CD4-positive, alpha-beta T cell treated with Interleukin-4 for 1 hour (primary cell): ENCODE results near the gene PDGFC.
"Not testable (repeated sequence)": the region's sequence is repeated elsewhere in the genome, so short reads cannot be mapped to it uniquely, and the experiment has no call there.

Source experiments
- DNase-seq, 2 donors: peaks; one replicate each; pipeline ENCODE4 v3.0.0-alpha.2; 2020 to 2022

Gene PDGFC

DNA sequence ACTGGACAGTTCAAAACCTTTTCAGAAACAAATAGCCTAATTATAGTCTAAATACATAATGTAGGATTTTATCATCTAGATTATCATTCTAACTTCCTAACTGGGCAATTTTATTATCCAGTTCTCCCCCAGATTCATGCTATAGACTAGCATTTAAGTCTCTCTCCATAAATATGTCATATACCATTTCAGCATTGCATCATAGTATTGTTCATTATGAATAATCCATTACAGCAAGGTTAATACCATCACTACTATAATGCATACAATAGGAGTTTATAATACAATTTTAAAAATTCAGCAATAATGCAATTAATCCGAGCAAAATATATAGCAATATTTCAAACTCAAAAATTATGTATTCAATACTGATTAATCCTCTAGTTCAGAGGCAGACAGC lies 77.4 kb downstream of the PDGFC start:
- DNase-seq = no peak

DNA sequence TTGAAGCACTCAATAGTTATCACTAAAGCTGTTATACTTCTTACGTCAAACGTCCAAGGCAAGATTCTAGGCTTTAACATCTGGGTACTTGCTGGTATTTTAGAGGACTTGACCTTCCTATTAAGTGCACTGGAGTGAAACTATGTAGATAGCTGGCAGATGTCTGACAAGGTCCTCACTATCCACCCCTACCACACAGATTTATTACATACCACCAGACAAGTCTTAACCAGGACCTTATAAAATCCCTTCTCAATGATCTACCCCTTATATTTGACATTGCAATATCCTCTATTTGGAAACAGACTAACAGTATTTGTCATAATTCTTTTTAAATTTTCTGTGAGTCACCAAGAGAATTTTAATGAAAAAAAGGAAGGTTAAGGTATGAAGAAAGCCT lies 78.8 kb downstream of the PDGFC start:
- no peak for DNase-seq

DNA sequence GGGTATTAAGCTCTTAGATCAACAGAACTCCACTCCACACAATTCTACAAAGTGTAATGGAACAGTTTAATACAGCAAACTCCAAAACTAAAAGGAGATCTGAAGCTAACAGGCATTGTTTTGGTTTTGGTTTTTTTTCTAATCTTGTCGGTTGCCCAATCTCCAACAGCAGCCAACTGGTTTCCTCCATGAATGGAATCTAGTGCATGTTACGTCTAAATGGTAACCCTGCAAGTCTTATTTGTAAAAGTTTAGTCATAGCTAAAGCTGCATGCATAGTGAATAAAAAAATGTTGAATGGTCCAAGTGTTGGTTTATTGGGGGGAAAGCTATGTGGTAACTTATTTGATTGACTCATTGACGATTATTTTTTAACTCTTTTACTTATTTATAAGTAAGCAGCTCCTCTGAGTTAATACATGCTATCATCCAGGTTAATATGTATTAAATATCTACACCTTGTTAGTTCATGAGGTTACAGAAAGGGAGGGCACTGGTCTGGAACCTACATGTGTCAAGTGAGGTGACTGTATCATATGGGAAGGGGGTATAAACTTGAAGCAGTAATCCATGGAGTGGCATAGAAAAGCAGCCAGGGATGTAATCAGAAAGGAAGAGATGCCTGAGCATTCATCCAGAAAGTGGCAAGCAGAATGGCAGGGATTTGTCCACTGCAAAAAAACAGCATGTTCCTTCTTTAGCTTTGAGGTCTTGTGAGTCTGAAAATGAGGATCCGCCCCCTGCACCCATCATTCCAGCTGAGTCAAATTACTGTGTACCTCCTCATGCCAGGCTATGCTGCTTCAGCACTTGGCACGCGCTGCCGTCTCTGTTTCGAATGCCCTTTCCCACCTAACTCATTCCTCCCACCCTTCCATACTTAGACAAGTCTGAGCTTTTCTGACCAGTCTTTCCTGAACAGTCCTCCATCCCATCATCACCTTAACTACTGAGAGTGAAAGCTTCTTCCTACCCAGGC lies 81.7 kb downstream of the PDGFC start:
- DNase-seq = no peak

DNA sequence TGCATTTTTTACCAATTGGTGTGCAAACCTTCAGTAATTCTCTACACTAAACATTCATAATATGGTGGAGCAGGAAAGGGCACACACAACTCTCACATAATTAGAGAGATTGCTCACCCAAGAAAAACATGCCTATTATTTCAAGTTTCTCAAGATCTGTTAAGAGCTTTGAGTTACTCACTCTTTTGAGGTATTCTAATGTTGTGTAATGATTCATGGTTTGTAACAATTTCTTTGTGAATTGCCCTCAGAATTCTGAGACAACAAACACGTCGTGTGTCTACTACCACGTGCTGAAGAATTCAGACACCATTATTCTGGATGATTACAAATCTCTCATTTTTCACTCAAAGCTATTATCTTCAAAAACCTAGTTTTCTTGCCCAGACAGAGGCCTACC lies 82.8 kb downstream of the PDGFC start:
- DNase-seq = no peak

DNA sequence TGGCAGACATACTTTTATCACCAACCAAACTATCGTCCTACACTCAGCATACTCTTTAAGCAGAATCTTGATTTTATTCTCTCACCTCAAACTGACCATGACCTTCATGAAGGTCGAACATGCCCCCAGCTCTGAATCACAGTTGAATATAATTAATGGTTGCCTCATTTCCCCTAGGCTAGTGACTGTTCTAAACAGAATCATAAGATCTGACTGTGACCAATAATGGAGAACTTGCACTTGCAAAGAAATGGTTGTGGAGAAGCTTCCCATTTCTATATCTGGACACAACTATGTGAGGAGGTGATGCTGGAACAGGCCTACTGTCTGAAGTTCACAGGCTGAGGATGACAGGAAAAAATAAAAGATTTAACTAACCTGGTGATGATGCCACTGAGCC lies 85.1 kb downstream of the PDGFC start:
- DNase-seq = no peak

DNA sequence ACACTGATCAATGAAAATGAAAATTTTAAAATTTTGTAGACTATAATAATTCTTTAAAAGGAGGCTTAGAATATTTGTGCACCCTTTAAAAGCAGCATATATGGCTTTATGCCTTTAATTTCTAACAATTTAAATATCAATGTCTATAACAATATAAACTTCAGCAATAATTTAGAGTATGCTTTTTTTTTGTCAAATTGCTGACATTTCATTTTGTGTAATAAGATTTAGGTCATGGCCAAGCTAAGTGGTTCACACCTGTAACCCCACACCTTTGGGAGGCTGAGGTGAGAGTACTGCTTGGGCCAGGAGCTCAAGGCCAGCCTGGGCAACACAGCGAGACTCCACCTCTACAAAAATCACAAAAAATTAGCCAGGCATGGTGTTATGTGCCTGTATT lies 86.2 kb downstream of the PDGFC start:
- DNase-seq = no peak

DNA sequence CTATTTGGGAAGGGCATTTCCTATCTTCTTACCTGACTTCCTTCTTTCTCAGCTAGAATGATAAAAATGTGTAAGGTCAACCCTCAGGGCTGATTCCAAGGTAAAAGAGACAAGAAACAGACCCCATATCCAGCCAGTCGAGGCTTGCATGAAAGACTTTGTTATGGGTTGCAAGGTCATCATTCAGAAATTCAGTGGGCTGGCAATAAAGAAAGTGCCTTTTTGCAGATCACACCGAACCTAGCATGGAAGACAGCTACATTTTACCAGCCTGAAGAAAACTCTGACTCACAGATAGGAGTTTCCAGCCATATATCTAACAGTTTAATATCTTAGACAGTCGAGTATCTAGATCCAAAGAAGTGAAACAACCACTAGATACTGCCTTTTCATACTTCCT lies 87.4 kb downstream of the PDGFC start:
- no peak for DNase-seq

DNA sequence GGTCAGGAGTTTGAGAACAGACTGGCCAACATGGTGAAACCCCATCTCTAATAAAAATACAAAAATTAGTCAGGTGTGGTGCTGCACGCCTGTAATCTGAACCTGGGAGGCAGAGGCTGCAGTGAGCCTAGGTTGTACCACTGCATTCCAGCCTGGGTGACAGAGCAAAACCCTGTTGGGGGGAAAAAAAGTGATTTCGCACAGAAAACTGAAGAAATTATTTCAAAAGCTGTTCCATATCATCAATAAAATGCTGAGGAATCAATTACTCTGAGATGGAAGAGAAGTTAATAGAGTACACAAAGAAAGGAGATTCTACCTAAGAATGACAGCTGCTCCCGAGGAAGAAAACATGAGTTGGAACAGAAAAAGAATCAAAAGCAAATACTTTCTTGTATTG lies 95.9 kb downstream of the PDGFC start:
- no peak for DNase-seq

DNA sequence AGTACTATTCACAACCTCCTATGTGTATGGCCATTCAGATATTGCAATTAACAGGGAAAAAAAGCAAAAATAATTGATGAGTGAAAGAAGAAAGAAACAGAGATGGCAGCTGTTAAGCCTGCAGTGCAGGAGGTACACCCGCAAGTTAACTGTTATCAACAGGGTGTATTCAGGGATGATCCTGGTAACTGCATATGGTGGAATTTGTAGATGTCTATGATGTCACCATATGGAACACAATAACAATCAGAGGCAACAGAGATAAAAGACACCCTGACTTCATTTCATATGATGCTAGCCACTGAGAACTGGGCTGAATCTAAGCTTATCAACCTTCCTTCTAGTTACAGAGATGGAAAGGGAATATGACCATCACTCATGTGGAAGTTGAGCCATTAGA lies 96.5 kb downstream of the PDGFC start:
- DNase-seq = no peak

DNA sequence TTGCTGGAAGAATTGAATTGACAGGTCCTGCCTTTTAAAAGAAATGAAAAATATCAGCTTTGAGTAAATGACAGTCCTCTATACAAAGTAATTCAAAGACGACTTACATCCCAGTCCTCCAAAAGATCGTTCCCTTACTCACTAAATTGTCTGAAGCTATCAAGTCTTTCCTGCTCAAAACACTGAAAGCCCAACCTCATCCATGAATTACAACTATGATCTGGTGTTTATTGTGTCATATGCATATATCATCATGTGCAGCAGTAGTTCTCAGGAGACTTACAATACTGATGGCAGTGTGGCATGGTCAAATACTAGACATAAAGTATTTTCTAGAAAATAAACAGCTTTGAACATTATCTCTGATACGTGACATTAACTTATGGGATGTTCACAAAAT lies 97.8 kb downstream of the PDGFC start:
- DNase-seq = no peak

DNA sequence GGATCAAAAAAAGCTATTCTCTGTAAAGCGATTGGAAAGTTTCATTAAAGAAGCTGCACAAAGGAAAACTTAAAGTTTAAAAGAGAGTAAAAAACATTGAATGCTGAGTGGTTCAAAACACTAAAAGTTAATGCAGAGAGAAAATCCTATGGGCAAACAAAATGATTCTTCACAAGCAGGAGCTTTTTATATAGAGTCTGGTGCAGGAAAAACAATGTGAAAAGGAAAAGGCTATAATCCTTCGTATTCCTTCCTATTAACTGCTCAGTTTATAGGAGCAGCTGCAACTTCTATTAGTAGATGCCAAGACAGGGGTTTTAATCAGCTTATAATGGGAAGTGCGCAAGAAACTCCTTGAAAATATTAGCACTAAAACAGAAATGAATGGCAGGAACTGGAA lies 100.7 kb downstream of the PDGFC start:
- DNase-seq = no peak

DNA sequence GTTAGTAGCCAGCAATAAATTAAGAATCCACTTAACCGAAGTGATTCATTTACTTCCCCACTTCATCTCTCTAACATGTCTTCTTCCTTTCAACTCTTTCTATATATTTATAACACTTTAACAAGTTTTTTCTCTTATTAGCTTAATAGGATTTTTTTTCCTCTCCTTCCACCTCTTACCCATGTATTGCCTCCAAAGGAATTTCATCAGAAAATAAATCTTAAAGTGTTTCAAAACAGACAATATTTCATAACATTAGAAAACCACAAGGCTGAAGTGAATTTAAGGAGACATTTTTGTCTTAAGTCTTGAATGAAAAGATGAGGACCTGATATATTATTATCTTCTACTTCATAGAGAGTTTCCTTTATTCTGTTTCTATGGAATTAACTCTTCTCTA lies 101.5 kb downstream of the PDGFC start:
- no peak for DNase-seq

DNA sequence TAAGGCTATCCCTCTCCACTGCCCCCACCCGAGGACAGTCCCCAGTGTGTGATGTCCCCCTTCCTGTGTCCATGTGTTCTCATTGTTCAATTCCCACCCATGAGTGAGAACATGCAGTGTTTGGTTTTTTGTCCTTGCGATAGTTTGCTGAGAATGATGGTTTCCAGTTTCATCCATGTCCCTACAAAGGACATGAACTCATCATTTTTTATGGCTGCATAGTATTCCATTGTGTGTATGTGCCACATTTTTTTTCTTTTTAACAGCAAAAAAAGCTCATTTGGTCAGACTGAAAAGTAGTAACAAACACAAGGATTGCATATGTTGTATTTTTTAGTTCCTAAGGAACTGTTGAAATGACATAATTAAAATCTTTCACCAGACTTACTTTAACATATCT lies 105.5 kb downstream of the PDGFC start:
- not testable (repeated sequence) for DNase-seq

DNA sequence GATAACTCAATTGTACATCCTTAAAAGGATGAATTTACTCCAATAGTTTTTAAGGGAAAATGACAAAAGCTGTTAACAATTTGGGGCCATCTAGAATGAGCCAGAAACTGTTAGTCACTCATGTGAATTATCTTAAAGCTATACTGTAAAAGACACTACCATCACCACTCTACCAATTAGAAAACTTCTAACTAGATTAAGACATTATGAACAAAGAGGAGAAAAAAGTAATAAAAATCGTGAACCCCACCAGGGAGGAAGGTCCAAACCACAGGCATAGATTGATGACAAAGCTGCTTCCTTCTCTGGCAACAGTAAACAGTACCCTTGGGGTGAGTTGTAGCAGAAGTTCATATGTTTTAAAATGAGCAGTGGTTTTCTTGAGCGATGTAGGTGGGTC lies 106.1 kb downstream of the PDGFC start:
- DNase-seq = no peak

DNA sequence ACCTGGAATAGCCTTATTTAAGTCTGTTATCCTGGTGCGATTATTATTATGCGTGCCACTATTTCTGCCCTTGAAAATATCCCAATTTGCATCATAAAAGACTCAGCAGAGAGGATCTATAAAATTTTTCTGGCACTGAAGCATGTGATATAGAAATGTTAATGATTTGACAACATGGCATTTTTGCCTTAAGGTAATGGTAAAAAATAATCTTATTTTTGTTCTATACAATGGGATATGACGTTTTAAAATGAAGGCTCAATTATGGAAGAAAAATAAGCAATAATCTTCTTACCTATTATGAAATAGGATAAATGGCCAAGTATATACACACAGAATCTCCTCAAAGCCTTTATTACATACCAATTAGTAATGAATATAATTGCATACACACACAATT lies 113.5 kb downstream of the PDGFC start:
- no peak for DNase-seq

DNA sequence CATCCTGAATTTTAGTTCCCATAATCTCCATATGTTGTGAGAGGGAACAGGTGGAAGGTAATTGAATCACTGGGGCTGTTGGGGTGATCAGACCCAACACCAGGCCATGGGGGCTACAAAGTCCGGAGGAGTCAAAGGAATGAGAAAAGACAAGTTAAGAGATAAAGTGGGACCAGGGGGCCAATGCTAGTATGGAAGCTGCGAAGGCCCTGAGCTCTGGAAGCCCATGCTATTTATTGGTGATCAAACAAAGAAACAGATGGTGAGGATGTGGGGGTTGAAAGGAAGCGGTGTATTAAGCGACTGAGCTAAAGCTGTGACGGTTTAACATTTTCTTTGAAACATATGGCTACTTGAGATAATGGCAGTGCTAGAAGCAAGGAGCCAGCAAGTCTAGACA lies 132.8 kb downstream of the PDGFC start:
- DNase-seq = no peak

DNA sequence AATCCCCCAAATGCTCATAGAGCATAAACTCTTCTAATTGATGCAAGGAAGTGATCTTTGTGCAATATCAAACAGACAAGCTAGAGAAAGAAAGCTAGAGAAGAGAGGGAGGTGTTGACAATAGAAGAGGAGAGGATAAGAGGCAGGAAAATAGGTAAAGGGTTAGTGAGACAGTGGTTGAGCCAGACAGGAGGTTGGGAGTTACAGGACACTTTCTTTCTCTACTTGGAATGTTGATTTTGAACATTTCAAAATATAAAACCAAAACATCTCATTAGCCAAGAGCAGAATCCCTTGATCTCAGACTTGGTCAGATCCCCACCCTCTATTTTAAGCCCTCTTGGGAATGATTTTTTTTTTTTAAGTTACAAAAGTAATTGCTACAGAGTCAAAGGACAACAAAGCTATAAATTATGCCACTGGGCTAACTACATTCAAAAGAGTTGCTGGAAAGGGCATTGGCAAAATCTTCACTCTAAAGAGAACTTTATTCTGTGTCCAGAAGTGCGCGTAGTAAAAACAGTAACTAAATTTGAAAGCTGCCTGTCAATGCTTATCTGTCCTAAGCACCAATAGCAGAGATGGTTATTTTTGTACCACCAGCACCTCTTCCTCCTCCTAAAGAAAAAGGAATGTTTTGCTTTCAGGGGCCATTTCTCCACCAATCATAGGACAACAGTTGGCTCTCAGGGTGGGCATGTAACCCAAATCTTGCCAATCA lies 133.8 kb downstream of the PDGFC start:
- DNase-seq = no peak

DNA sequence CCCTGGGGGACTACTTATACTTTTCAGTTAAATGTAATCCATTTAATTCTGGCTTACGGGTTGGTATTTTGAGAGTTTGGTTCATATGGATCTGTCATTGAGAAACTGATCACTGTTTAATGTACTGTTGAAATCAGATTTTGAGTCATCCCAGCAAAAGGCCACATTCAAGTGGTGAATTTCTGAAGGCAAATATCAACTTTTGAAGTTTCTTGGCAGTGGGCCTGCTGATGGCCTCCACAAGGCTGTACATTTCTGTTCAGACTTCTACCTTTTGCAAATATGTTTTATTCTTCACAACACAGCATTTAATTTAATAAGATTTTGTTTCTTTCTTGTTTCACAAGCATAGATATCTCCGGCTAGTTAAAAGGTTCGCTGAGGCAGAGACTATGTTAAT lies 138.7 kb downstream of the PDGFC start:
- no peak for DNase-seq

DNA sequence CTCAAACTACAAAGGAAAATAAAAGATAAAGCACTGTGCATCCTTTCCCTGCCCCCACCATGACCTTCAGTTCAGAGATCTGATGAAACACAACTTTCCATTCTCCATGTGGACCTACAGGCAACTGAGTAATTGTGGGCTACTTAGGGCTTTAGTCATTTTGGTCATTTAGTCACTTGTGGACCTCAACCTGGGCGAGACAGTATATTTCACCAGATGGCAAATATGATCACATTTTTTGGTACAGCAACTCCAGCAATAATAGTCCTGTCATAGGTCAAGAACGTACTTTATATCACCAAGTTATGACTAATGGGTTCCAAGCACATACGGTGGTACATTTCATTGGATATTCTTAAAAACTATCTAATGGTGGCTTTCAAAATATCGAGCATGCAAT lies 141.2 kb downstream of the PDGFC start:
- DNase-seq = no peak

DNA sequence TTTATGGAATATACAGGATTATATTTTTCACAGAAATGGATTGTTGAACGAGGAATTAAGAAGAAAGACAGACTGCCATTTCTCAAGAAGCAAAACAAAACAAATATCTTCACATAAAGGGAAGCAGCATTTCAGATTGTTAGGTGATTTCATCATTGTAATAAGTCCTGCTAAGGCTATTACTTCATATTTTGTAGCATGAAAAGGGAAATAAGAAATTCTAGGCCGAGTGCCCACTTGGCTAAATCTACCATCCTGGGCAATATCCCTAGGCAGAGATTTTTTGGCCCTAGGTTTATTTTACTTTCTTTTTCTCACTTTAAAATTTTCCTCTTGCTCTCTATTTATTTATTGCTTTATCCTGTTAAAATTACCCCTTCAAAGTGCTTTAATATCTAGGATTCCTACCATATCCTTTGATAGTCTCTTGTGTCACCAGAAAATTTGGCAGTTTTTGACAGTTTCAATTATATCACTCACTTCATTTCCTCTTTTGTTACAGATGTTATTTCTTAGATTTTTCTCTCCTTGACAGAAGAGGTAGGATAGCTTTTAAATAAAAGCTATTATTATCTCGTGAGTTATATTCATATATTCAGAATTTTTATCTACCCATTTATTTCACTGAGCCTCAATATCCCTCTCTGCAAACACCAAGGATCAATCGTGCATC lies 142.3 kb downstream of the PDGFC start:
- DNase-seq = no peak

DNA sequence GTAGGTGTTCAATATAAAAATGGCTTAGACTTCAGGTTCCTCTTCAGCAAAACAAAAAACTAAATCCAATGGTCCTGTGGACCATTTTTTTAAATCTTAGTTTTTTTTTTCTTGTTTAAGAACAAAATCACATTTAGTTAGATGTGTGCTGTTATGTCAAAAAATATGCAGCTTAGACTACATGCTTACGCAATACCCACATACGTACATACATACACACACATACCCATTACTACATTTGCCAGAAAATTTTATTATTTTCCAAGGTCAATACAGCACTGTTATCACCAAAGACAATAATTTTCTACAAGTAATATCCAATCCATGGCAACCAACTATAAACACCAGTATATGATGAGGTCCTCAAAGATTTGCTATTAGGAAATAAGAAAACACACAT lies 144.1 kb downstream of the PDGFC start:
- no peak for DNase-seq

DNA sequence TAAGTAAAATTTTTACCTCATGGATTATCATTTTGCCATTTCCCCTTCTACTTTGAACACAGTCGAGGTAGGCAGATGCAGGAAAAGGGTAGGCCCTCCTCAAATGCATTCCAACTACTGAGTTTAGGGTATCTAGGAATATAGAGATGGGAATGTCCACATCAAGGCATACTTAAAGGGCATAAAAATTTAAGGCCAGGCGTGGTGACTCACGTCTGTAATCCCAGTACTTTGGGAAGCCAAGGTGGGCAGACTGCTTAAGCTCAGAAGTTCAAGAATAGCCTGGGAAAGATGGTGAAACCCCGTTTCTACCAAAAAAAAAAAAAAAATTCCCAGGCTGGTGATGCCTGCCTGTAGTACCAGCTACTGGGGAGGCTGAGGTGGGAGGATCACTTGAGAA lies 146.5 kb downstream of the PDGFC start:
- no peak for DNase-seq

DNA sequence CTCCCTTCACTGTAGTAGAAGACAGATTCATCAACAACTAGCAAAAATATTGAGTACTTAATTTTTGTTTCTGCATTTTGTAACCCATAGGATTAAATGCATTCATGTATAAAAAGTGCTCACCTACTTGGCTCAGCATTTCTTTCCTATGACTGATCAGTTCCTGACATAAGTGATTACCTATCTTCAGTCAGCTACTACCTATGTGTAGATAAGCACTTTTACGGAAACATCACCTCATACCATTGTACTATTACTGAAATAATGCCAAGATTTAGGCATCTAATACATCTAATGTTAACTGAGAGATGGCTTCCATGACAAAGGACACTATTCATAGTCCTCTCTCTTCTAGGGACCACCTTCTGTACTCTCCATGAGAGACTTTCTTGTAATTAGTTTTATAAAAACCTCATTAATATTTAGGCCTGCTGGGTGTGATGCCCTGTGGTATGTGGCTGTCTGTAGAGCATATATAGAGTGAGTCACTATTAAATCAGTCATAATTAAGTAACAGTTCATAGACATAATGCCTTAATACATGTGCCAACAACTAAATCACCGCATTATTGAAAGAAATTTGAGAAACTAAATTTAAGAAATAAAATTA lies 147.0 kb downstream of the PDGFC start:
- no peak for DNase-seq
